GM18520 (cell line): Measurements from ENCODE around the gene DNPH1.

Experiments
- ATAC-seq: cut with Tn5 transposase; IDR thresholded peaks from one replicate; pipeline ENCODE4 v1.9.1; 2021; ENCODE audit not compliant: unreplicated experiment

The DNPH1 gene

DNA sequence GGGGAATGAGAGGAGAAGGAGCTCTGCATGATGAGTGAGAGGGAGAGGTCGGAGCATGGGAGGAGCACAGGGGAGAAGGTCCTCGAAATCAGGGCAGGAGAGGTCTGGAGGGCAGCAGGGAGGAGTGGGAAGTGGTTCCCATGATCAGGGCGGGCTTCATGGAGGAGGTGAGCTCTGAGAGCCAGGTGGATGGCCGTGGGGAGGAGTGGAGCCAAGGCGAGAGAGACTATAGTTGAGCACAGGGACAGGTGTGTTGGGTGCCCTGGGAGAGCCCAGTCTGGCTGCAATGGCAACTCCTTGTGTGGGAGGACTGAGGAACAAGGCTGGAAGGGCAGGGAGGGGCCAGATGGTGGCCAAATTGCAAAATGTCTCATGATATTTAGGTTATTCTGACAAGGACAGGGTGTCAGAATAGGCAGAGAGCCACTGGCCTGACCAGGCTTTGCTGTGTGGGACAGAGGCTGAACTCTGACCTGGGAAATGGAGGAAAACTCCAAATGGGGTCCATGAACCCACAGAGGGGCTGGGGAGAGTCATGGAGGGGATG, 35.4 kb upstream of the DNPH1 start:
- no peak for ATAC-seq

DNA sequence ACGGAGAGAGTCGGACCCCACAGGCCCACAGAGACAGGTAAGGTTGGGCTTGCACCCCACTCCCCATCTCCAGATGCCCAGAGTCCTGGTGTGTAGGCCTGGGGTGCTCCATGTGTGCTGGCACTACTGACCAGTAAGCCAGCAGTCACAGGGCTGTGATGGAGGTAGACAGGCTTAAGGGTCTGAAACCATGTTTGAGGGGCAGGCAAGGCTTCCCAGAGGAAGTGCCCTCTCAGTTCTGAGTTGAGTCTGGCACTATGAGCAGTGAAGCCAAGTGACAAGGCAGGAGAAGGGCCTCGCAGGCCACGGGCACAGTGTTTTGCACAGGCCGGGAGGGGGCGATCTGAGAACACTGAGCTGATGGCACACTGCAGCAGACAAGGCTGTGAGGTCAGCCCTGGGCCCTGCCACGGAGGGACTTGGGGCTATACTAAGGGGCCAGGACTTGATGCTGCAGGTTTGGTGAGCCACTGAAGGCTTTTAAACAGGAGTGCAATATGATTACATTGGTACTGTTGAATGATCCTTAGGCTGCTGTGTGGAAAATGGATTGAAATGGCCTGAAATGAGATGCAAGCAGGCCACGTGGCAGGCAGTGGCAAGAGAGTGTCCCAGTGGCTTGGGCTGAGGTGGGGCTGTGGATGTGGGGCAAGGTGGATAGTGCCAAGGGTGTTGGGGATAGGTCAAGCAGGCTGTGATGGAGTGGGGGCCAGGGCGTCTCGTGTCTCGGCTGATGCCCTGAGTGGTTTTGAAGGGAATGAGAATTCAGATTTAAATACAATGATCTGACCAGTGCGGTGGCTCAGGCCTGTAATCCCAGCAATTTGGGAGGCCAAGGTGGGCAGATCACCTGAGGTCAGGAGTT, 34.3 kb upstream of the DNPH1 start:
- ATAC-seq: no peak

DNA sequence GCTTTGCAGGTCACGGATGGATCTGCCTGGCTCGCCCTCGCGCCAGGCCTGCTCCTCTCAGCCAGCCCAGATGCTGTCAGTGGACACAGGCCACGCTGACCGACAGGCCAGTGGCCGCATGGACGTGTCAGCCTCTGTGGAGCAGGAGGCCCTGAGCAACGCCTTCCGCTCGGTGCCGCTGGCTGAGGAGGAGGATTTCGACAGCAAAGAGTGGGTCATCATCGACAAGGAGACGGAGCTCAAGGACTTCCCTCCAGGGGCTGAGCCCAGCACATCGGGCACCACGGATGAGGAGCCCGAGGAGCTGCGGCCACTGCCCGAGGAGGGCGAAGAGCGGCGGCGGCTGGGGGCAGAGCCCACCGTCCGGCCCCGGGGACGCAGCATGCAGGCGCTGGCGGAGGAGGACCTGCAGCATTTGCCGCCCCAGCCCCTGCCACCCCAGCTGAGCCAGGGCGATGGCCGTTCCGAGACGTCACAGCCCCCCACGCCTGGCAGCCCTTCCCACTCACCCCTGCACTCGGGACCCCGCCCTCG, 33.6 kb upstream of the DNPH1 start:
- no peak for ATAC-seq

DNA sequence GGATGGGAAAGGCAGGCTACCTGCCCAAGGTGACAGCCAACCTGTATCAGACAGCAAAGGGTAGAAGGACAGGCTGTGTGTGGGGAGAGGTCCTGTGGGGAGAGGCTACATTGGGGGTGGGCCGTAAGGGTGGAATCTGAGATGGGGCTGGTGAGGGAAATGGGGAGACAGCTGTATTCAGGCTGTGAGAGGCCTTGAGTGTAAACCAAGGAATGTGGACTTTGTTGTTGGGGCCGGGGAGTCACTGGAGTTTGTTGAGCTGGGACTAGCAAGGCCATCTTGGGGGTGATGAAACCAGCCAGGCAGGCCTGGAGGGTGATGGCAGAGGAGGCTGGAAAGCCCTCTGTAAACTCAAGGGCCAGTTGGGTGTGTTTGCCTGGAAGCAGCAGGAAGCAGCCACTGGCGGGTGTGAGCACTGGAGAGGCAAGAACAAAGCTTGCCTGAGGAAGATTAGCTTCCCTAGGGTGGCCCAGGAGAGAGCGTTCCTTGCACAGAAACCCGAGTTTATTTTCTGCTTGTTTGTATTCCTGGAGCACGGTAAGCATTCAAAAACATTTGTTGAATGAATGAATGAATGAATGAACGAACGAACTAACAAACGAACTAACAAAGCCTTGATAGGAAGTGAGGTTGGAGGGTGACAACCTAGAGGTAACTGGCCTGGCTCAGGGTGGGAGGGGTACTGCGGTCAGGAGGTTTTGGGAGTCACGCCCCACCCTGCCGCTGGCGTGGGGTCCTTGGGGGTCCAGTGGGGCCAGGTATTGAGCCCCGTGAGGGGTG, 32.9 kb upstream of the DNPH1 start:
- ATAC-seq: no peak

DNA sequence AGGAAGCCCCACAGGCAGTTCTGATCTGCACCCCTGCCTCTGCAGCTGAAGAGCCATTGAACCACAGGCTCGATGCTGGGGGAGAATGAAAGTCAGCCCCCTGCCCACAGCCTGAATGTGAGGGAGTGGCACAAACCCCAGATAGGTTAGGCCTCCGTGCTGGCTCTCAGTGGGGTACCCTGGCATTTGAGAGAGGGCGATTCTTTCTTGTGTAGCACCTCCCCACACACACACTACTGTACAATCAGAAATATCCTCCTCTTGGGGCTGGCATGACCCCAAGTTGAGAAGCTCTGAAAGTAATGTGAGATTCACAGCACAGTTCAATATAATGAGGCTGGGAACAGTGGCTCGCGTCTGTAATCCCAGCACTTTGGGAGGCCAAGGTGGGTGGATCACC, 31.9 kb upstream of the DNPH1 start:
- no peak for ATAC-seq

DNA sequence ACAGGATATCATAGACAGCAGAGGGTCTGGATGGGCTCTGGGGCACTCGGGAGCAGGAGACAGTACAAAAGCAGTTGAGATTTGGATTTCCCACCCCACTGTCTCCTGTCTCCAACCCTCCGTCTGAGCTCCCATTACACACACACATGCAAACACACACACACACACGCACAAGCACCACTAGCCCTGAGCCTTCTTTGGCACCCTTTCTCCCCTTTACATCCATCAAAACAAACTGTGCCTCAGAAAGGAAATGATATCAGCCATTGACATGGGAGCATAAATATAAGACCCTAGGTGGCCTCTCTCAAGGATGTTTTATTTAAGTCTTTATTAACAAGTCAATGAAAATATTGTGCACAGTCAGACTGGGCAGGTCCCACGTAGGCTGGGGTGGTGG, 31.5 kb upstream of the DNPH1 start:
- ATAC-seq: no peak

DNA sequence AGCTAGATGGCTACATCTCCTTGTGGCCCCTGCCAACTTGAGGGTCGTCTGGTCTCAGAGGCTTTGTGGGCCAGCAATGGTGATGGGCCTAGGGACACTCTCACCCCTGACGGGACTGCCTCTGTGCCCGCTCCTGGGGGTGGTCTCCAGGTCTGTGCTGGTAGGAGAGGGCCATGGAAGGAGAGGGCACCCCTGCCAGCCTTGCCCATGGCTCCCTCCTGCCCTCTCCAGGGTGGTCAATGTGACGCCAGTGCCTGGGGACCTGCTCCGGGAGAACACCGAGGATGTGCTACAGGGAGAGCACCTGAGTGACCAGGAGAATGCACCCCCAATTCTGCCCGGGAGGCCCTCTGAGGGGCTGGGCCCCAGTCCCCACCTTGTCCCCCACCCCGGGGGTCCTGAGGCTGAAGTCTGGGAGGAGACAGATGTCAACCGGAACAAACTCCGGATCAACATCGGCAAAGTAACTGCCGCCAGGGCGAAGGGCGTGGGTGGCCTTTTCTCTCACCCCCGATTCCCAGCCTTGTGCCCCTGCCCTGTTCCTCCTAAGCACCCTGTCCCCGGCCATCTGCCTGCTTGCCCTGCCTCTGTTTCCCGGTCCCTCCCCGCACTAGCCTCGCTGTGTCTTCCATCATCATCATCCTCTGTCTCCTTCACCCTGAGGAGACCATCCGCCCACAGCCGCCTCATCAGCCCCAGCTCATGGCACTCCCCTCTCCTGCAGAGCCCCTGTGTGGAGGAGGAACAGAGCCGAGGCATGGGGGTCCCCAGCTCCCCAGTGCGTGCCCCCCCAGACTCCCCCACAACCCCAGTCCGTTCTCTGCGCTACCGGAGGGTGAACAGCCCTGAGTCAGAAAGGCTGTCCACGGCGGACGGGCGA, 29.8 kb upstream of the DNPH1 start:
- no peak for ATAC-seq

DNA sequence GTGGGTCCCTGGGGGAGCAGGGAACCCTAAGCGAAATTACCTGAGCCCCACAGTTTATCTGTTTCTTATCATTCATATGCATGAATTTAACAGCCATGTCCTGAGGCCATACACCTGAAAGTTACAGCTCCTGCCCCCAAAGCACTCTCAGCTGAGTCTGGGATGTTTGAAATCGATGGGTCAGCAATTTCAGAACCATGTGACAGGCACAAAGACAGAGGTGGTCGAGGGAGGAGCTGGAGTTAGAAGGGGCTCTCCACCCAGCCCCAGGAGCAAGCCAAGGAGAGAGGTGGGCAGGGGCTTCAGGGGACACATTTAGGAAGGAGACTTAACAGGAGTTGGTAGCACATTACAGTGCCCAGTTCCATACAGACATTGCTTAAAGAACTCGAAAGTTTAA, 28.9 kb upstream of the DNPH1 start:
- no peak for ATAC-seq

DNA sequence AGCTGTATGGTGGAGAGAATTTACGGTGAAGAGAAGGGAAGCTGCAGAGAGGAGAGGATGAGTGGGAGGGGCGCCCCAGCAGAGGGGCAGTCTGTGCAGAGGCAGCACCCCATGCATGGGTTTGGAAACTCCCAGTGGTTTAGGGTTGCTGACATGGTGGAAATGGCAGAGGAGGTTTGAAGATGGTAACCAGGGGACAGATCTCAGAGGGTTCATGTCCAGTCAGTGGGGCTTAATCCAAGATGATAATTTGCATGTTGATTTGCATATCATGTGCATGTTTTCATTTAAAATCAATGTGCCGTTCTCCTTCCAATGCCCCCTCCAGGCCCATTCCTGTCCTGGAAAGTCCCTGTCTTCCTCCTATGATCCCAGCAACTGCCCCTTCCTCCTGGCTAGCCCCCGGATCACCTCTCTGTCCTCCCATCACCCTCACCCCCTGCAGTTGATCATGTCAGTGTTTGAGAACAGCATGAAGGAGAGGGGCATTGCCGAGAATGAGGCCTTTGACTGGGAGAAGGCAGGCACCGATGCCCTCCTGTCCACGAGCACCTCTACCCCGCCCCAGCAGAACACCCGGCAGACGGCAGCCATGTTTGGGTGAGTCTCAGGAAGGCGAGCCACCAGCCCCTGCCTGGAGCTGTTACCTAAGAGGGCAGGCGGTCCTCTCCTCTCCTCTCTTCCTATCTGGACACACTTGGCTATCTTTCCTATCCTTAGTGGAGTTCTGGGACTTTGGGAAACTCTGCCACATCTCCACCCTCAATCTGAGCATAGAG, 28.3 kb upstream of the DNPH1 start:
- no peak for ATAC-seq

DNA sequence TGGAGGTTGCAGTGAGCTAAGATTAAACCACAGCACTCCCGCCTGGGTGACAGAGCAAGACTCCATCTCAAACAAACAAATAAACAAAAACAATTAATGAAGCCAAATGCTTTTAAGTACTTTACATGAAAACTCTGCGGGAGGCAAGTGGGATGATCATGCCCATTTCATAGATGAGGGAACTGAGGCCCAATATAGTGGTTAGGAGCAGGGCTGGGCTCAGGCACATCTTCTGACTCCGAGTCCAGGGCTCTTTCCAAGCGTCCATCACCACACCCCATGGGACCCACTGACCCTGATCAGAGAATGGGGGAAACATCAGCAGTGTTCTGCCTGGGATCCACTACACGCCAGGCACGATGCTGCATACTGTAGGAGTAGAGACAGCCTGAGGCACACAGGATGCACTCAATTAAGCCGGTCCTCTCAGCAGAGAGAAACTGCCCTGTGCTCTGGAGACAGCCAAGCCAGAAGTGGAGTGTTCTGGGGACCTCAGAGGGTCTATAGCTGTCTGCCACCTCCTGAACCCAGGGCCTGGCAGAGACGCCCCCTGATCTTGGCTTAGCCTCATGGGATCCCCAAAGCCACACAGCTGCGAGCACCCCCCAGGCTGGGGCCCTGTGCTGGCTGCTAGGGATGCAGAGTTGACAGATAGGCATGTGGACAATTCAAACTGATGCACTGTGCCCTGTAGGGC, 27.5 kb upstream of the DNPH1 start:
- no peak for ATAC-seq

DNA sequence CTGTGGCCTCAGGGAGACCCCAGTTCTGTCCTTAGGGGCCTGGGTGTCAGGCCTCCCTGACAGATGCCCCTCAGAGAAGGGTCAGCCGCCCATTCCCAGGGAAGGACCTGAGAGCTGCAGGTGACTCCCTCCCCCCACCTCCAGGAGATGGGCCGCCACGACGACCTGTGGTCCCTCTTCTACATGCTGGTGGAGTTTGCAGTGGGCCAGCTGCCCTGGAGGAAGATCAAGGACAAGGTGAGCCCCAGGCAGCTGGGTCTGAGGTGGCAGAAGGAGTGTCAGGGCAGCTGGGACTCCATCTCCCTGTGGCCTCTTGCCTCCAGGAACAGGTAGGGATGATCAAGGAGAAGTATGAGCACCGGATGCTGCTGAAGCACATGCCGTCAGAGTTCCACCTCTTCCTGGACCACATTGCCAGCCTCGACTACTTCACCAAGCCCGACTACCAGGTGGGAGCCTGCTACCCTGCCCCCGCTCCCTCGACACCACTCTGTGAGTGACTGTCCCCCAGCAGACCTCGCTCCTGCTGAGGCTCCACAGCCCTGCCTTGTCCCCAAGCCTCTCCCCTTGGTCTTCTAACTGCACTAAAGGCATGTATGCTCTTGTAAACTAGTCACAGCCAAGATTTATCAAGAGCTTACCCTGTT, 26.2 kb upstream of the DNPH1 start:
- no peak for ATAC-seq

DNA sequence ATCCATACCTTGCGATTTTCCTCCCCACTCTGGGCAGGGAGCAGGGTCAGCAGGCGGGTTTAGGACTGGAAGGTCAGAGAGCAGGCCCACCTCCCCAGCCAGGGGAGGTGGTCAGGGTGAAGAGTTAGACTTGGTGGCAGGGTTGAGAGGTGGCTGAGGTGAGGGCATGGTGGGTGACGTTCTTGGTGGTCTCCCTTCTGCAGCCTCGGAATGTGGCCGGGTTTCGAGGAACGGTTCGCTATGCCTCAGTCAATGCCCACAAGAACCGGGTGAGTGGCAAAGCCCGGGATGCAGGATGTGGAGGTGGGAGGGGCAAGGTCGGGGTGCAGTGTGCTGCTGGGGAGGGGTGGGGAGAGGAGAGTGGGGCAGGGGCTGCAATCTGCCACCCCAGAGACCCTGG, 25.6 kb upstream of the DNPH1 start:
- ATAC-seq: no peak

DNA sequence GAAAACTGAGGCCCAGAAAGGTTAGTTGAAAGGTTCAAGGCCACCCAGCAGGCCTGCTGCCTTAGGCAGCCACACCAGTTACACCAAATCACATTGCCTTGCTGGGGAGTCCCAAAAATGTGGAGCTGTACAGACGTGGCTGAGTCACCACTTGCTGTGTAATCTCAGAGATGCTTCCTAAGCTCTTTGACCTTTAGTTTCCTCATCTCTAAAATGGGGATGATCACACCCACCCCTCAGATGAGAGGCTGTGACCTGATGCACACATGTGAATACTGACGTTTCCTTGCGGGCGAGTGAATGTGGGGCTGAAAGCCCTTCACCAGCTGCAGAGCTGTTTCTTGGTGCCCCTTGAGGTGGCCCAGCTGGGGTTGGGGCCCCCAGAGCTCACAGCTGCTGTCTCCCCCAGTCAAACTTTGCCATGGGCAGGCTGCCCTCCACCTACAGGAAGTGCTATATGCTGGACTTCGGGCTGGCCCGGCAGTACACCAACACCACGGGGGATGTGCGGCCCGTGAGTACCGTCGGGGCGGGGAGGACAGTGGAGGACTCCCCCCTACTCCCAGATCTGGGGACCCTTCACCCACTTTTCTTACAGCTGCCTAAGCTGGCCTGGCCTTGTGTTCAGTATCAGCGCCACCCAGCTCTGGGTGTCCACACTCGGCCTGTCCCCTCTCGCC, 25.0 kb upstream of the DNPH1 start:
- ATAC-seq: no peak

DNA sequence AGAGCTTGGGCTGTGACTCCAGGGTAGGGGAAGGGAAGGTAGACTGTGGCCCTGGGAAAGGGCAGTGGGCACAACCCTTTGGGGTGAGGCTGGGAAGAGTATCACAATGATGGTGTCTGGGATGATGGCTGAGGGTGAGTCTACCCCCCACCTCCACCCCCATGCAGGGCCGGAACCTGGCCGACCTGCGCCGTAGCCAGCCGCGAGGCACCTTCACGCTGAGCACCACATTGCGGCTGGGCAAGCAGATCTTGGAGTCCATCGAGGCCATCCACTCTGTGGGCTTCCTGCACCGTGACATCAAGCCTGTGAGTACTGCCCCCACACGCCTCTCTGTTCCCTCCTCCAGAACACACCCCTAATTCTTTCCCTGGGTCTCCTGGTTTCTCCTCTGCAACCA, 24.1 kb upstream of the DNPH1 start:
- ATAC-seq: no peak

DNA sequence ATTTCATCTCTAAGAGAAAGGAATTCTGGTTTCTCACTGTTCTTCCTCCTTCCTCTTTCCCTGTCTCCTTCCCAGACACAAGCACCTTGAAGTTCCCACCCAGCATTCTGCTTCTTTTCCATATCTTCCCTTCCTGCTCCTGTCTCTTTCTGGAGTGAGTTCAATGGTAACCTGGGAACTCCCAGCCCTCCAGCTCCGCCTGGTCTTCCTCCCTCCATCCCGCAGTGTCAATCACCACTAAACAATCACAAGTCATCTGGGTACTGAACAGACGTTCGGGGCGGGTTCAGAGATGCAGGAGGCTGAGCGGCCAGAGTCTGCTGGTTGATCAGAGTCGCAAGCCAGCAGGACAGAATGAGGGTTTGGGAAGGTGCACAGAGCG, 21.7 kb upstream of the DNPH1 start:
- no peak for ATAC-seq

DNA sequence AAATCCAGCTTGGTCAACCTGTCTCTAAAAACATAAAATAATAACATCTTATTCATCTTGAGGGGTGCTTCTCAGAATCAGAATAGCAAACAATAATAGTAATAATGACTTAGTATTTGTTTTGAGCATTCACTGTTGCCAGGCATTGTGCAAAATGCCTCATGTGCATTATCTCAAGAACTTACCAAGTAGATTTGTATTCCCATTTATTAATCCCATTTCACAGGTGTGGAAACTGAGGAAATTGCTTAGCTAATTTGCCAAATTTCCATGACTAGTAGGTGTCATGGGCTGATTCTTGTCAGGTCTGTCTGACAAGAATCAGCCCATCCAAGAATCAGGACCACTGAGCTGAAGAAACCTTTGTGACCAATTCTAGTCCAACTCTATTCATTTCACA, 19.5 kb upstream of the DNPH1 start:
- no peak for ATAC-seq

DNA sequence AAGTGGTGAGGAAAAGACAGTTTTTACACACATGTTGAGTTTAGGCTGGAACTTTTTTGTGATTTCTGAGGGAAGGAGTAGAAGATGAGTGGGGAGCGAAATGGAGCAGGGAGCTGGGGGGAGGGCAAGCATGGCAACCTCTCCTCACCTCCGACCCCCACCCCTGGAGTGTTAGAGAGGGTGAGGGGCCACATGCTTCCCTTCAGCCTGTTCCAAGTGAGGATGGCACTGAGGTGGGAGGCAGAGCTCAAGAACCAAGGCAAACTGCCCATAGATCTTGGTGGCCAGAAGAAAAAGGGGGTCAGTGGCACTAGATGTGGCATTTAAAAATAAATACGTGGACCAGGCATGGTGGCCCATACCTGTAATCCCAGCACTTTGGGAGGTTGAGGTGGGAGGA, 18.8 kb upstream of the DNPH1 start:
- ATAC-seq: no peak
